Subcutaneous adipose tissue (tissue), 4 donors: ENCODE measurements around the gene SAMD4B. TPM values are rescaled to one million over a fixed set of nuclear protein-coding genes. Genes with fewer than 3 reads are reported as not detected.

Experiments
- total RNA-seq, 4 donors: library from RNA; depleted of rRNA; stranded (reverse); fragments of >200 nt; gene quantifications; one replicate each; pipeline ENCODE4 v1.1.0, GENCODE V29; 2016
- TF ChIP-seq, protein P1 (sequence below): fragments of 450-650 bp; IDR thresholded peaks from one replicate; pipeline ENCODE4 v1.5.1; 2016; ENCODE audit warnings: low read depth, mild to moderate bottlenecking, control low read depth, antibody characterized with exemption, moderate library complexity

Gene SAMD4B
- total RNA-seq, 4 donors from 2014 or later: 45.9 to 83.8 (median 49.4) TPM

DNA sequence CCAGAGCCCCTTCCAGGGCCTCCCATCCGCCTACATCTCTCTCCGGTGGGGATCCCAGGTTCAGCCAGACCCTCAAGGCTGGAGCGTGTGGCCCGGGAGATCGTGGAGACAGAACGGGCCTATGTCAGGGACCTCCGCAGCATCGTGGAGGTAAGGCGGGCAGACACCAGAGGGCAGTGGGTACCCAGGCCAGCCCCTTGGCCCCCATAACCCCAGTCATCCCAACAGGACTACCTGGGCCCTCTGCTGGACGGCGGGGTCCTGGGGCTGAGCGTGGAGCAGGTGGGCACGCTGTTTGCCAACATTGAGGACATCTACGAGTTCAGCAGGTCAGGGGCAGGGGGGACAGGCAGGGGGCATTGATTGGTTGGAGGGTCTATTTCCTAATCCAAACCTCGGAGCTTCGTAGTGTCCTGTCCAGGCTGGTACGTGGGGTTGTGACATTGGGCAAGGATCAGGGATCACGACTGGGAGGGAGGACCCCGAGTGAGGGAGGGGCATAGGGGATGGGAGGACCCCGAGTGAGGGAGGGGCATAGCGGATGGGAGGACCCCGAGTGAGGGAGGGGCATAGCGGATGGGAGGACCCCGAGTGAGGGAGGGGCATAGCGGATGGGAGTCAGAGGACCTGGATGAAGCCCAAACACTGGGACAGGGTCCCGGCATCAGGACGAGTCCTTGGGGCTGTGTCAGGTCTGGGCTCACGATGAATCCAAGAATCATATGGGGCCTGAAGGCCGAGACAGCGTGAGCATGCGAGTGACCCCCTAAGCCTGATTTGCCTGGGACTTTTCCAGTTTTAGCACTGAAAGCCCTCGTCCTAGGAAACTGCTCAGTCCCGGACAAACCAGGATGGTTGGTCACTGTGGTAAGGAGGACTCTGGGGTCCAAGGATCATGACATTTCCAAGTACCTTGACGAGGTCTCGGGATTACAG lies 73.2 kb downstream of the SAMD4B start:
- TF ChIP-seq, protein P1, sequence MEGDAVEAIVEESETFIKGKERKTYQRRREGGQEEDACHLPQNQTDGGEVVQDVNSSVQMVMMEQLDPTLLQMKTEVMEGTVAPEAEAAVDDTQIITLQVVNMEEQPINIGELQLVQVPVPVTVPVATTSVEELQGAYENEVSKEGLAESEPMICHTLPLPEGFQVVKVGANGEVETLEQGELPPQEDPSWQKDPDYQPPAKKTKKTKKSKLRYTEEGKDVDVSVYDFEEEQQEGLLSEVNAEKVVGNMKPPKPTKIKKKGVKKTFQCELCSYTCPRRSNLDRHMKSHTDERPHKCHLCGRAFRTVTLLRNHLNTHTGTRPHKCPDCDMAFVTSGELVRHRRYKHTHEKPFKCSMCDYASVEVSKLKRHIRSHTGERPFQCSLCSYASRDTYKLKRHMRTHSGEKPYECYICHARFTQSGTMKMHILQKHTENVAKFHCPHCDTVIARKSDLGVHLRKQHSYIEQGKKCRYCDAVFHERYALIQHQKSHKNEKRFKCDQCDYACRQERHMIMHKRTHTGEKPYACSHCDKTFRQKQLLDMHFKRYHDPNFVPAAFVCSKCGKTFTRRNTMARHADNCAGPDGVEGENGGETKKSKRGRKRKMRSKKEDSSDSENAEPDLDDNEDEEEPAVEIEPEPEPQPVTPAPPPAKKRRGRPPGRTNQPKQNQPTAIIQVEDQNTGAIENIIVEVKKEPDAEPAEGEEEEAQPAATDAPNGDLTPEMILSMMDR: no peak

DNA sequence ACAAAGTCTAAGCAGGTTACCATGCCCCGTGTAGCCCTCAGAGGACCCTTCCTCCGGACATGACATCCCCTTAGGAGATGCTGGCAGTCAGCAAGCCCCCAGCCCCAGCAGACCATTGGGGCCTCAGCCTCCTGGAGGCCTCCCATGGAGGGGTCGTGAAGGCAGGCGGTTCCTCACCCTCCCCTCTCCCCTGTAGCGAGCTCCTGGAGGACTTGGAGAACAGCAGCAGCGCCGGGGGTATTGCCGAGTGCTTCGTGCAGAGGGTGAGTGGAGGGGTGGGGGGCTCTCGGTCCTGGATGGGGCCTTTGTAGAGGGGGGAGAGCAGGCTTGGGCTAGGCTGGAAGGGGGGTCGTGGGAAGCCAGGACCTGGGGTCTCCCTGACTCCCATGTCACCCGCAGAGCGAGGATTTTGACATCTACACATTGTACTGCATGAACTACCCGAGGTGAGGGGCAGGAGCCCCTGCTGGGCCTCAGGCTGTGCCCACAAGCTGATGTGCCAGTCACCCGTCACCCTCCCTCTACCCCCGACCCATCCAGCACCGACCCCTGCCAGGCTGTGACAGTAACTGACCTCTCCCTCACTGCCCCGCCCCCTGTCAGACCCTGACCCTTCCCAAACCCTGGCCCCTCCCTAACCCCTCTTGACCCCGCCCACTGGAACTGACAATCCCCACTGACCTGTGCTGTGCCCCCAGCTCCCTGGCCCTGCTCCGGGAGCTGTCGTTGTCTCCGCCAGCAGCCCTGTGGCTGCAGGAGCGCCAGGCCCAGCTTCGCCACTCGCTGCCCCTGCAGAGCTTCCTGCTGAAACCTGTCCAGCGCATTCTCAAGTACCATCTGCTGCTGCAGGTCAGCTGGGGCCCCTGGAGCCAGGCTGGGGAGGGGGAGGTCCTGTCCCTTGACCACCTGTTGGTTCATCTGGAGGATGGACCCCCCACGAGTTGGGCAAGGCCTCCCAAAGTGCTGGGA lies 74.2 kb downstream of the SAMD4B start:
- TF ChIP-seq, protein P1: no peak

DNA sequence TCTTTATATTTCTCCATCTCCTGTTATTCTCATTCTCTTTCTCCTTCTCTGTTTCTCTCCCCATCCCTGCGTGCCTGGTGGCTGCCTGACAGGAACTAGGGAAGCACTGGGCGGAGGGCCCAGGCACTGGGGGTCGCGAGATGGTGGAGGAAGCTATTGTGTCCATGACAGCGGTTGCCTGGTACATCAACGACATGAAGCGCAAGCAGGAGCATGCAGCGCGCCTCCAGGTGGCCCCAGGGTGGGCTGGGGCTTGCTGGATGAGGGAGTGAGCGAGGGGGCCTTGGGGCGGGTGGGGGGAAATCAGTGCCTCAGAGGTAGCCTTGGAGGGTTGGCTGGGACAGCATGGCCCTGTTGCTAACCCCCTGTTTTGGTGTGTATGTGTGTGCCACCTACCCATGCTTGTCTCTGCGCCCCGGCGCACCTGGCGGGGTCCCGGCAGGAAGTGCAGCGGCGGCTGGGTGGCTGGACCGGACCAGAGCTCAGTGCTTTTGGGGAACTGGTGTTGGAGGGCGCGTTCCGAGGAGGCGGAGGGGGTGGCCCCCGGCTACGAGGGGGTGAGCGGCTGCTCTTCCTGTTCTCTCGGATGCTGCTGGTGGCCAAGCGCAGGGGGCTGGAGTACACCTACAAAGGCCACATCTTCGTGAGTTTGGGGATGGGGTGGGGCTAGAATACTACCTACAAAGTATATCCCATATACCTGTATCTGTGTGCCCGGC lies 75.4 kb downstream of the SAMD4B start:
- TF ChIP-seq, protein P1: no peak

DNA sequence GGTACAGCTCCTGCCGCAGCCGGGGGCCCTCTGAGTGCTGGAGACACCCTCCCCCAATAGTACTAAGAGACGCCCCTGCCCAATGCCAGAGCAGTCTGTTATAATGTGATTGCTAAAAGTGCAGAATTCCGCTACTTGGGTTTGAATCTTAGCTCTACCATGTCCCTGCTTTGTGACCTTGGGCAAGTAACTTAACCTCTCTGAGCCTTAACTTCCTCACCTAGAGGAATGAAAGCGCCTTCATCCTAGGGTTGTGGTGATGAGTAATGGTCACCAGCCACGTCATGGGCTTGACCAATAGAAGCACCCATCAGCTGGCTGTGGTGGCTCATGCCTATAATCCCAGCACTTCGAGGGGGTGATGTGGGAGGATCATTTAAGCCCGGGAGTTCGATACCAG lies 76.8 kb downstream of the SAMD4B start:
- TF ChIP-seq, protein P1: no peak

DNA sequence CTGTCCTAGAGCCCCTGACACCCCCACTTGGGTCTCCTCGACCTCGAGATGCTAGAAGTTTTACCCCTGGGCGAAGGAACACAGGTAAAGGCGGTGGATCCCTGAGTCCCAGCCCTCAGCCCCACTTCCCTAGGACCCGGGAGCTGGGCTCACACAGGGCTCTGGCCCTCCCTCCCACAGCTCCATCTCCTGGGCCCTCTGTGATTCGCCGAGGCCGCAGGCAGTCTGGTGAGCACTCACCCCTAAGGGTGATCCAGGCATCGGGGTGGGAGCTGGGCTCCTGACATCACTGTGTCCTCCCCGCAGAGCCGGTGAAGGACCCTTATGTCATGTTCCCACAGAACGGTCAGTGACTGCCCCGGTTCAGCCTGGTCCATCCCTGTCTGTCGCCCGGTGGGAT lies 78.5 kb downstream of the SAMD4B start:
- TF ChIP-seq, protein P1: no peak

DNA sequence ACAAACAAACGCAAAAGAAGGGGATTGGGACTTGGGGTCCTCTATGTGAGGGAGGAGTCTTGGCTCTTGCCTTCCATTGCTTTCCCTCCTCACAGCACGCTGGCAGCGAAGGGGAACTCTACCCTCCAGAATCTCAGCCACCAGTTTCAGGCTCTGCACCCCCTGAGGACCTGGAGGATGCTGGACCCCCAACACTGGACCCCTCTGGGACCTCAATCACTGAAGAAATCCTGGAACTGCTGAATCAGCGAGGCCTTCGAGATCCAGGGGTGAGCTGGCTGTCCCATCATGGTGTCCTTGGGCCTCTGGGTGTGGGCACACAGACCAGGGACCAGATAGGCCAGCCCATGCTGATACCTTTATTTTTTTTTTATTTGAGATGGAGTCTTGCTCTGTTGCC lies 79.8 kb downstream of the SAMD4B start:
- TF ChIP-seq, protein P1: no peak
